Jurkat, Clone E6-1 (cell line): ENCODE data around the gene PTN.
"Not testable (repeated sequence)": the region's sequence is repeated elsewhere in the genome, so short reads cannot be mapped to it uniquely, and the experiment has no call there.

Experiments
- DNase-seq: peaks from one replicate; pipeline ENCODE4 v3.0.0-alpha.2; 2011; ENCODE audit warnings: low read depth, low spot score
- H3K4me3 ChIP-seq: 2 replicates; pipeline ENCODE4 v1.5.1; 2011; ENCODE audit warnings: mild to moderate bottlenecking, low read length, control low read depth, moderate library complexity

PTN gene

DNA sequence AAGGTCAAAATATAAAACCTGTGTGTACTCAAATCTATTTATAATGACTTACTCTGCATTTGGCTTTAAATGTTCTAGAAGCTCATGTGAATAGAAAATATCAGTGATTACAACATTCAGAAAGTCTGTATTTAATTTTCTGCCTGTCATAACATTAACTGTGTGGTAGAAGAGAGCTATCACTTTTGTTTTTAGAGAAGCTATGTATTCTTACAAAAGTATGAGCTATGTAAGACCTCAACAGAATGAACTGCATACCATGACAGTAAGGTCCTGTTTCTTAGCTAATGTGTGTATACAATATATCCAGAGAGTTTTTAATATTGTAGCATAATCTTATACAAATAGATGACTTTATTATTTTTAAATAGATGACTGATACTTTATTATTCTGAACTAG is 61.5 kb downstream of the PTN start:
- DNase-seq = no peak
- no peak overlapping the region for H3K4me3 ChIP-seq

DNA sequence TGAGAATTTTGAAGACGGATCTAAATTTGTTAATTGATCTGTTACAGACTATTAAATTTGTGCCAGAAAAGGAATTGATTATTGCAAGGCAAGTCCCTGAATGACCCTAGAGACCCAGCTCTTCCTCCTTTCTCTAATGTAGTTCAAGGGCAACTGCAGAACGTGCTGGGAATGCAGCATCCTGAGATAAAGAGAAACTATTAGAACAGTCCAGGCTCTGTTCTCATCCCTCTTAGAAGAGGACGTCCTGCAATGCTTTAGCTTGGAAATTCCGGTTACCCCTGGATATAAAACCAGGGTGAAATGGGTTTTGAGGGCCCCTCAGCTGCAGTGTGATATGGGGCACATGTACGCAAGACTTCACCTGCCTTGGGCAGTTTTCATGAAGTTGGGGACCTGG is 67.3 kb downstream of the PTN start:
- no peak overlapping the region for H3K4me3 ChIP-seq
- DNase-seq = no peak

DNA sequence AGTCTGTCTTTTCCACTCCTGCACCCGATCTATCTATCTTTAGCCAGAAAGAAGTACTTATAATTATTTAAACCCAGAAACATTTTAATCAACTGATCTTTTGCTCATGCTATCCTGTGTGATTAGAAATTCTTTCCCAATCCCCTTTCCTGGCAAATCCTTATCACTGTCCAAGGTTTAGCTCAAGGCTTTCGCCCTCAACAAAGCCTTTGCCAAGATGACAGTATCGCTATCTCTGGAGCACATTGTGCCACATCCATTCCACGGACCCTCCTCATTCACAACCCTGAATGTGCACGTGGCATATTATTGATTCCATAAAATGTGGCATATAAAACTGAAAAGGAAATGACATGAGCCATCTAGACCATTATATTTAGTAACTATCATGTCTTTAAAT is 71.3 kb downstream of the PTN start:
- DNase-seq = no peak
- H3K4me3 ChIP-seq = no peak overlapping the region

GRCh38 chr7:137269240-137269639 is 74.3 kb downstream of the PTN start:
- H3K4me3 ChIP-seq = no peak overlapping the region
- no peak for DNase-seq

- H3K4me3 ChIP-seq, DNase-seq: not testable (repeated sequence)
Observed at GRCh38 chr7:137268001-137268865, 75.3 kb downstream of the PTN start.

DNA sequence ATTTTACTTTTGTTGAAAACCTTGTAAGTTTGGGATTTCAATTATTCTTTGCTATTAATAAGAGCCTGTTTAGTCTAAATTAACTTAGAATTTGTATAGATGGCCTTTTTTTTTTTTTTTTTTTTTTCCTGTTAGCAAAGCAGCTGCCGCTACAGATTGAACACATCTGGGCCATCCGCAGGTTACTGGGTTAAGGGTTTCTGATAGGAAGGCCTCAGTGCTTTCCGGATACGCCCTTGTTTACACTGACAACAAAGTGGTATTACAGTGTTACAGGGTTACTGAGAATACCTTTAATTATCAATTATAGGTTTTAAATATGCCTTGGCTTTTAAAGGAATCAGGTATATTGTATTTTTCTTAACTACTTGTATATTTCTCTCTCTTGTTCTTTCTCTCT is 76.8 kb downstream of the PTN start:
- no peak overlapping the region for H3K4me3 ChIP-seq
- DNase-seq = no peak

GRCh38 chr7:137265480-137265879 is 78.1 kb downstream of the PTN start:
- not testable (repeated sequence) for DNase-seq, H3K4me3 ChIP-seq

DNA sequence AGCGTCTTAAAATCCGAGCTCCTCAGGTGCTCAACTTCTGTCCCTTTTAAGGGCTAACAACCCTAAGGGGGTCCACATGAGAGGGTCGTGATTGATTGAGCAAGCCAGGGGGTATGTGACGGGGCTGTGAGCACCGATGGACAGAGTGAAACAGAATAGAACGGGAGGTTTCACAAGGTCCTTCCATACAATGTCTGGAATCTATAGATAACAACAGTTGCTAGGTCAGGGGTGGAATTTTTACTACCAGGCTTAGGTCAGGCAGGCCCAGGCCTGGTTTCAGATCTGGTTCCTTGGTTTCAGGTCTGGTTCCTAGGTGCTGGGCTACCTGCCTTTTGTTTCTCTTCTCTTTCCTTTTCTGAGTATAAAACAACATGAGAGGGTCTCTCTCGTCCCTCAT is 80.9 kb downstream of the PTN start:
- no peak overlapping the region for H3K4me3 ChIP-seq
- DNase-seq = no peak

DNA sequence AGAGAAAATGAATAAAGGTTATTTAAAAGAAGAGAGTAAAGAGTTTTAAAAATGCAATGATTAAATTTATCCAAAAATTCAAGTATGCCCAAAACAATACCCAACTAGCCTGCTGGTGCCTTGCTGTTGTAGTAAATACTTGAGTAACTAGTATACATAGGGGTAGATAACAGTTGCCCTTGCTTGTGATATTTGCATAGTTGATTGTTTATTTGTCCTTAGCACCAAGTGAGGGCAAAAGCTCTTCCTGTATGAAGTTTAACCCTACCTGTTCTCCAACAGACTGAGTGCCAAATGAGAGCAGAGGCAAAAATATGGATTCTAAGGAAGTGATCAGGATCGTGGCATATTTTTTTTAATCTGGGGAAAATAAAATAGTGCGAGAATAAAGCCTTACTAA is 85.0 kb downstream of the PTN start:
- no peak for DNase-seq
- H3K4me3 ChIP-seq = no peak overlapping the region

DNA sequence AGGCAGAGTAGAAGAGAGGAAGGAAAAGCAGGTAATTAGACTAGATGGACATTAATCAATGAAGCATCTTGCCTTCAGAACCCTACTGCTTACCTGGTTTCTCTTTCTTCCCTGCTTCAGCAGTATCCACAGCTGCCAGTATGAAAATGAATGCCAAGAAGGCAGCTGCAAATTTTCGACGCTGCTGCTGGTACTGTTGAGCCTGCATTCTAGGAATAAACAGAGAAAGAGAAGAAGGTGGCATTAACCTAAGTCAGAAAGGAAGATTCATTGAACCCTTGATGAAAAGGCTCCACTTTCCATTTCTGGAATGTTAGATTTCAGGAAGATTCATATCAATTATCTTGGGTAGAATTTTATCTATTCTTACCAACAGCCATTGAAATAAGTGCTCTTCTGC is 88.8 kb downstream of the PTN start:
- no peak for DNase-seq
- no peak overlapping the region for H3K4me3 ChIP-seq

DNA sequence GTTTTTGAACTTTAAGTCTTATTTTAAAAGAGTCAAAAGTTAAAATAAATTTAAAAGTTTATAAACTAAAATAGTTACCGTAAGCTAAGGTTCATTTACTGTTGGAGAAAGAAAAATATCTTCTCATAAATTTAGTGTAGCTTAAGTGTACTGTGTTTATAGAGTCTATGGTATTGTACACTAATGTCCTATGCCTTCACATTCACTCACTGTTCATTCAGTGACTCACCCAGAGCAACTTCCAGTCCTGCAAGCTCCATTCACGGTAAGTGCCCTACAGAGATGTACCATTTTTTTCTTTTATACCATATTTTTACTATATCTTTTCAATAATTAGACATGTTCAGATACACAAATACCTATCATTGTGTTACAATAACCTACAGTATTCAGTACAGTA is 97.6 kb downstream of the PTN start:
- H3K4me3 ChIP-seq = no peak overlapping the region
- no peak for DNase-seq

- no peak overlapping the region for H3K4me3 ChIP-seq
- DNase-seq = no peak
Observed at GRCh38 chr7:137245186-137245585, 98.3 kb downstream of the PTN start.

GRCh38 chr7:137243741-137244140 is 99.8 kb downstream of the PTN start:
- no peak overlapping the region for H3K4me3 ChIP-seq
- DNase-seq = no peak

GRCh38 chr7:137242616-137243015 is 100.9 kb downstream of the PTN start:
- H3K4me3 ChIP-seq = no peak overlapping the region
- no peak for DNase-seq

DNA sequence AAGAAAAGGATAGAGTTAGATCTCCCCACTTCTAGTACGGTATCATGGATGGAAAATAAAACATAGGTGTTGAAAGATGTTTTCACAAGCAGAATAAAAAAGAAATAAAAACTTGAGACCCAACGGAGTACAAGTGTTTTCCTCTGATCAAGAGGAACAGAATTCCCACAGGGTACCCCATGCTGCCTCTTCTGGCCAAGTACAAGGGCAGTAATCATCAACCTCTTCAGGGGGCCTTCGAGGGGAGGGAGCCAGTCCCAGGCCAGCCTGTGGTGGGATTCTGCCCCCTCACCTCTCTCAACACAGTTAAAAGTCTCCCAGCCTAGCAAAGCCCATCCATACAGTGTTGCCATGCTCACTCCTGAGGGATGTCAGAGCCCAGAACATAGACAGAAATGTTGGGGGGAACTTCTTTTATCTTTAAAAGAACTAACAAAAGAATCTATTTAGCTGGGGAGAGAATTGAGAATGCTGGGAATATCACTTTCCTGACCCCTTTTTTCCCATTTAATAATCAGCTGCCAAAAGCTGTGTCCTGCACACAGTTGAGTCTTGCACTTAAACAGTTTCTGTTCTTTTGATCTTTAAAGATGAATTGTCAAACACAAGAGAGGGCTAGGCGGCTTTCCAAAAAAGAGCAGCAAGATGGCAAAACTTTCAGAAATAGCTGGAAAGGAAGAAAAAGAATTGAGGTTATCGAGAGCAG is 101.7 kb downstream of the PTN start:
- no peak for DNase-seq
- H3K4me3 ChIP-seq = no peak overlapping the region

DNA sequence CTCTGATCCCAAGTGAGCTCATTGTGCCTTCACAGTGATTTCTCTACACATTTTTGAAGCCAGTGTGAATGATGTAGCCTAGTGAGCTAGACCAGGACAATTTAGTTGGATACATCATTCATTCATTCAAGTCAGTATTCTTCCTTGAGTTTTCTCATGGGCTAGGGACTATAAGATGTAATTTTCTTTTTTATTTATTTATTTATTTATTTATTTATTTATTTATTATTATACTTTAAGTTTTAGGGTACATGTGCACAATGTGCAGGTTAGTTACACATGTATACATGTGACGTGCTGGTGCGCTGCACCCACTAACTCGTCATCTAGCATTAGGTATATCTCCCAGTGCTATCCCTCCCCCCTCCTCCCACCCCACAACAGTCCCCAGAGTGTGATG is 104.3 kb downstream of the PTN start:
- DNase-seq, H3K4me3 ChIP-seq: not testable (repeated sequence)

DNA sequence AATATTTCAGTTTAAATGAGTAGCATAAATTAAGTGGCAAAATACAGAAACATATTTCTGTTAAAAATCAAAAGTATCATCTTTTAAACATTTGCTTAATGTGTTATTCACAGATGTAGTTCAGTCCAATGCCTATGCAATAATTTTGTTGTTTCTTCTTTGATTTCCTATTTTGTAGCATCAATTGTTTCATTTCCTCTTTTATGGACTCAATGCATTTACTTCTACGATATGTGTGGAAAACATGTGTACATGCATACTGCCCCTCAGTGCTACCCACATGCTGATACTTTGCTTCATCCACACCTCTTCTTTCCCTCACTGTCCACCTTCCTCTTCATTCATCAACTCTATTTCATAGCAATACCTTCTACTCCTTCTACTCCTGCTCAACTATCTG is 108.1 kb downstream of the PTN start:
- no peak overlapping the region for H3K4me3 ChIP-seq
- DNase-seq = no peak

- no peak overlapping the region for H3K4me3 ChIP-seq
- no peak for DNase-seq
Observed at GRCh38 chr7:137231167-137231566, 112.4 kb downstream of the PTN start.

DNA sequence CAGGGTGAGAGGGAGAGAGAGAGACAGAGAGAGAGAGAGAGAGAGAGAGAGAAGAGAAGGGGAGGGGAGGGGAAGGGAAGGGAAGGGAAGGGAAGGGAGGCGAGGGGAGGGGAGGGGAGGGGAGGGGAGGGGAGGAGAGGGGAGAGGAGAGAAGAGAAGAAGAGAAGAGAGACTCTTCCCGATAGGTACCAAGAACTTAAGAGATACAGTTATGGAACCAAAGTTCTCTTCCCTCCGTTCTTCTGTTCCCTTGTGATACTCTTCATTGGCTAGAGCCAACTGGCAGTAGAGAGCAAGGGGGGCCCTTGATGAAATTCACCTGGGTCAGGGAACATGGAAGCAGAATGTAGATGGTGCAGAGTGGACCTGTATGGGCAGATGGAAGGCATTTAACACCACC is 122.1 kb downstream of the PTN start:
- DNase-seq = no peak
- H3K4me3 ChIP-seq = no peak overlapping the region

GRCh38 chr7:137213744-137214143 is 129.8 kb downstream of the PTN start:
- no peak for DNase-seq
- H3K4me3 ChIP-seq = no peak overlapping the region
